ENCODE measurements around the gene IMPDH1.

GRCh38 chr7:128448751-128449302 is 39.0 kb upstream of the IMPDH1 start:
- no peak for TF ChIP-seq ATF2 (IDR thresholded peaks at IDR 0.05; ENCODE audit: low read length)
- TF ChIP-seq POLR2A (IDR thresholded peaks at IDR 0.05; ENCODE audit: low read depth, low read length): no peak
- TF ChIP-seq, protein P1, sequence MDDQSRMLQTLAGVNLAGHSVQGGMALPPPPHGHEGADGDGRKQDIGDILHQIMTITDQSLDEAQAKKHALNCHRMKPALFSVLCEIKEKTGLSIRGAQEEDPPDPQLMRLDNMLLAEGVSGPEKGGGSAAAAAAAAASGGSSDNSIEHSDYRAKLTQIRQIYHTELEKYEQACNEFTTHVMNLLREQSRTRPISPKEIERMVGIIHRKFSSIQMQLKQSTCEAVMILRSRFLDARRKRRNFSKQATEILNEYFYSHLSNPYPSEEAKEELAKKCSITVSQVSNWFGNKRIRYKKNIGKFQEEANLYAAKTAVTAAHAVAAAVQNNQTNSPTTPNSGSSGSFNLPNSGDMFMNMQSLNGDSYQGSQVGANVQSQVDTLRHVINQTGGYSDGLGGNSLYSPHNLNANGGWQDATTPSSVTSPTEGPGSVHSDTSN (IDR thresholded peaks at IDR 0.05; ENCODE audit: insufficient replicate concordance, low read depth, low read length): no peak
- no peak for TF ChIP-seq CREB1 (IDR thresholded peaks at IDR 0.05; ENCODE audit: low read depth)
- TF ChIP-seq, protein P2, sequence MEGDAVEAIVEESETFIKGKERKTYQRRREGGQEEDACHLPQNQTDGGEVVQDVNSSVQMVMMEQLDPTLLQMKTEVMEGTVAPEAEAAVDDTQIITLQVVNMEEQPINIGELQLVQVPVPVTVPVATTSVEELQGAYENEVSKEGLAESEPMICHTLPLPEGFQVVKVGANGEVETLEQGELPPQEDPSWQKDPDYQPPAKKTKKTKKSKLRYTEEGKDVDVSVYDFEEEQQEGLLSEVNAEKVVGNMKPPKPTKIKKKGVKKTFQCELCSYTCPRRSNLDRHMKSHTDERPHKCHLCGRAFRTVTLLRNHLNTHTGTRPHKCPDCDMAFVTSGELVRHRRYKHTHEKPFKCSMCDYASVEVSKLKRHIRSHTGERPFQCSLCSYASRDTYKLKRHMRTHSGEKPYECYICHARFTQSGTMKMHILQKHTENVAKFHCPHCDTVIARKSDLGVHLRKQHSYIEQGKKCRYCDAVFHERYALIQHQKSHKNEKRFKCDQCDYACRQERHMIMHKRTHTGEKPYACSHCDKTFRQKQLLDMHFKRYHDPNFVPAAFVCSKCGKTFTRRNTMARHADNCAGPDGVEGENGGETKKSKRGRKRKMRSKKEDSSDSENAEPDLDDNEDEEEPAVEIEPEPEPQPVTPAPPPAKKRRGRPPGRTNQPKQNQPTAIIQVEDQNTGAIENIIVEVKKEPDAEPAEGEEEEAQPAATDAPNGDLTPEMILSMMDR (IDR thresholded peaks at IDR 0.05 in 2 of 3, conservative IDR thresholded peaks at IDR 0.05 in 1 of 3; ENCODE audit: control insufficient read depth in 2 of 3, extremely low read depth in 1 of 3, insufficient read depth in 1 of 3, low read depth in 3 of 3, low read length in 3 of 3): no peak
- TF ChIP-seq PRDM15 (CRISPR knock-in tag; IDR thresholded peaks at IDR 0.05): no peak
- no peak for TF ChIP-seq BCL11A (IDR thresholded peaks at IDR 0.05; ENCODE audit: low read depth, low read length)
- no peak for TF ChIP-seq RFX5 (IDR thresholded peaks at IDR 0.05; ENCODE audit: low read depth, low read length)
- no peak for TF ChIP-seq GABPA (IDR thresholded peaks at IDR 0.05; ENCODE audit: low read depth)
- TF ChIP-seq, protein P3, sequence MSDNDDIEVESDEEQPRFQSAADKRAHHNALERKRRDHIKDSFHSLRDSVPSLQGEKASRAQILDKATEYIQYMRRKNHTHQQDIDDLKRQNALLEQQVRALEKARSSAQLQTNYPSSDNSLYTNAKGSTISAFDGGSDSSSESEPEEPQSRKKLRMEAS (IDR thresholded peaks at IDR 0.05; ENCODE audit: low read depth, low read length): no peak
- no peak for TF ChIP-seq PAX8 (IDR thresholded peaks at IDR 0.05)
- no peak for TF ChIP-seq EGR1 (IDR thresholded peaks at IDR 0.05; ENCODE audit: borderline replicate concordance in 1 of 2, low read depth in 2 of 2, low read length in 2 of 2)

Data from GM12878 (cell line).